MCF 10A (cell line): ENCODE data around the gene CCDC6. TPM values are rescaled to one million over a fixed set of nuclear protein-coding genes. Genes with fewer than 3 reads are reported as not detected.

ENCODE experiments used
- BruUV-seq: library from RNA; stranded (reverse); fragments of 400-500 nt; replicated peaks from 2 replicates; lab custom pipeline; 2021; lab: Mats Ljungman, UMichigan
- CTCF ChIA-PET: fragments of 300-600 bp; sonication (Branson Sonifier 250); formaldehyde crosslinking; extraction: SDS; loops from one replicate; lab custom pipeline; 2021; ENCODE audit warnings: antibody characterized with exemption, inconsistent platforms; lab: Yijun Ruan, JAX
- POLR2A ChIA-PET: fragments of 300-600, 350-650 bp; sonication (Branson Sonifier 250); formaldehyde crosslinking; extraction: SDS; loops from one replicate; lab custom pipeline; 2020; ENCODE audit warnings: antibody characterized with exemption, inconsistent platforms; lab: Yijun Ruan, JAX
- DNase-seq: peaks from one replicate; pipeline ENCODE4 v3.0.0-alpha.2; 2018; ENCODE audit not compliant: unreplicated experiment
- H3K27ac Mint-ChIP-seq: one replicate; pipeline ENCODE4 v1.8.0; 2022; ENCODE audit warnings: mild to moderate bottlenecking, low read depth, mixed read lengths; ENCODE audit not compliant: unreplicated experiment
- H3K27me3 Mint-ChIP-seq: one replicate; pipeline ENCODE4 v1.8.0; 2022; ENCODE audit warnings: mixed read lengths; ENCODE audit not compliant: insufficient read depth, unreplicated experiment
- H3K36me3 Mint-ChIP-seq: one replicate; pipeline ENCODE4 v1.8.0; 2022; ENCODE audit warnings: mild to moderate bottlenecking, moderate library complexity, mixed read lengths; ENCODE audit not compliant: insufficient read depth, unreplicated experiment
- H3K4me1 Mint-ChIP-seq: one replicate; pipeline ENCODE4 v1.8.0; 2022; ENCODE audit warnings: mixed read lengths; ENCODE audit not compliant: insufficient read depth, unreplicated experiment
- H3K4me3 Mint-ChIP-seq: one replicate; pipeline ENCODE4 v1.8.0; 2022; ENCODE audit warnings: mild to moderate bottlenecking, moderate library complexity, mixed read lengths; ENCODE audit not compliant: unreplicated experiment
- H3K9me3 Mint-ChIP-seq: one replicate; pipeline ENCODE4 v1.8.0; 2022; ENCODE audit warnings: mixed read lengths; ENCODE audit not compliant: unreplicated experiment
- intact Hi-C: fragments of 100-400 bp; cut with micrococcal nuclease; formaldehyde crosslinking; loops from 2 replicates; pipeline ENCODE4 v1.14.1; 2022
- total RNA-seq: library from RNA; stranded (reverse); gene quantifications from 2 replicates; pipeline ENCODE4 v1.2.3, GENCODE V29; 2022
- TF ChIP-seq, protein P1 (sequence below): fragments of 200-600 bp; IDR thresholded peaks from one replicate; pipeline ENCODE4 v1.8.0; 2022; ENCODE audit warnings: antibody characterized with exemption, mild to moderate bottlenecking; ENCODE audit not compliant: unreplicated experiment

CCDC6 gene
- total RNA-seq, 1 experiment from 2014 or later, result 66.4 TPM

DNA sequence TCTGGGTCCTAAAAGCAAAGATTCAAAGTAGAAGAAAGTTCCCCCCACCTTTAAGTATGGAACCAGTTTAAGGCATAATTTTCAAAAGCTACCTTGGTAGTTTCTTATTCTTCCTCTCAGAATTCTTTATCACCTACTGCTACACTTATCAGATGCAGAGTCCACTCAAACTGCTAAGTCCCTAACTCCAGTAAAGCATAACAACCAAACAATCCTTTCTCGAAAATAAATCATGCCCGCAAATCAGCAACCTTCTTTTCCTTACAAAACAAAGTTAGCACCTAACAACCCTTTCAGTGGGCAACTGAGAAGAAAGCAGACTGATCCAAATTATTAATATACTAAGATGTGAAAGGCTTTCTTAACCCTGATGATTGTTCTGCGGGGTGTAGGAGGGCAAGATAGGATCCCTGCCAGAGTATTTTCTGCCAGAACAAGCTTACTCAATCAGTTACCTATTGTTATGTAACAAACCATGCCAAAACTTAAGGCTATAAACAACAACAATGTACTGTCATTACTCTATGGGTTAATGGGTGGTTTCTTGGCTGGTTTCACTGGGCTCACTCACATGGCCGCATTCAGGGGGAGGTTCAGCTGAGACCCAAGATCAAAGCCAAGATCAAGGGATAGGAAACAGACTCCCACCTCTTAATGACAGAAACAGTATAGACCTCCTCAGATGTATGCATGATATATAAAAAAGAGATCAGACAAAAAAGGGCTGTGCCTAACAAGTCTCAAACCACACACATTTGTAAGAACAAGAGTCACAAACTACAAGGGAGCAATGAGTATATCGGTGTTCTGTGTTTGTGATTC, 42.0 kb downstream of the CCDC6 start:
- no peaks in the 10 kb centered on the region for H3K27me3 Mint-ChIP-seq
- H3K36me3 Mint-ChIP-seq, result no peaks in the 10 kb centered on the region
- no TSS peak for BruUV-seq
- H3K9me3 Mint-ChIP-seq, result no peaks in the 10 kb centered on the region
- no peak overlapping the region for H3K4me3 Mint-ChIP-seq
- no peak for DNase-seq
- ChIA-PET CTCF (interaction anchor here (0.5 to 6.6 kb wide), 46 partner anchors 9 to 408 kb away, joined by 3 to 127 read pairs (median 5); partner anchors contain the start of gene CCDC6), POLR2A (interaction anchor here (0.6 to 6.1 kb wide), 9 partner anchors 10 to 240 kb away, joined by 3 to 130 read pairs (median 3); partner anchors contain the start of gene CCDC6)
- TF ChIP-seq, protein P1, sequence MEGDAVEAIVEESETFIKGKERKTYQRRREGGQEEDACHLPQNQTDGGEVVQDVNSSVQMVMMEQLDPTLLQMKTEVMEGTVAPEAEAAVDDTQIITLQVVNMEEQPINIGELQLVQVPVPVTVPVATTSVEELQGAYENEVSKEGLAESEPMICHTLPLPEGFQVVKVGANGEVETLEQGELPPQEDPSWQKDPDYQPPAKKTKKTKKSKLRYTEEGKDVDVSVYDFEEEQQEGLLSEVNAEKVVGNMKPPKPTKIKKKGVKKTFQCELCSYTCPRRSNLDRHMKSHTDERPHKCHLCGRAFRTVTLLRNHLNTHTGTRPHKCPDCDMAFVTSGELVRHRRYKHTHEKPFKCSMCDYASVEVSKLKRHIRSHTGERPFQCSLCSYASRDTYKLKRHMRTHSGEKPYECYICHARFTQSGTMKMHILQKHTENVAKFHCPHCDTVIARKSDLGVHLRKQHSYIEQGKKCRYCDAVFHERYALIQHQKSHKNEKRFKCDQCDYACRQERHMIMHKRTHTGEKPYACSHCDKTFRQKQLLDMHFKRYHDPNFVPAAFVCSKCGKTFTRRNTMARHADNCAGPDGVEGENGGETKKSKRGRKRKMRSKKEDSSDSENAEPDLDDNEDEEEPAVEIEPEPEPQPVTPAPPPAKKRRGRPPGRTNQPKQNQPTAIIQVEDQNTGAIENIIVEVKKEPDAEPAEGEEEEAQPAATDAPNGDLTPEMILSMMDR, result no peak
- H3K4me1 Mint-ChIP-seq, result peaks cover 35% of the 10 kb centered on the region
- no peak overlapping the region for H3K27ac Mint-ChIP-seq
- intact Hi-C loops, result no loop called here

DNA sequence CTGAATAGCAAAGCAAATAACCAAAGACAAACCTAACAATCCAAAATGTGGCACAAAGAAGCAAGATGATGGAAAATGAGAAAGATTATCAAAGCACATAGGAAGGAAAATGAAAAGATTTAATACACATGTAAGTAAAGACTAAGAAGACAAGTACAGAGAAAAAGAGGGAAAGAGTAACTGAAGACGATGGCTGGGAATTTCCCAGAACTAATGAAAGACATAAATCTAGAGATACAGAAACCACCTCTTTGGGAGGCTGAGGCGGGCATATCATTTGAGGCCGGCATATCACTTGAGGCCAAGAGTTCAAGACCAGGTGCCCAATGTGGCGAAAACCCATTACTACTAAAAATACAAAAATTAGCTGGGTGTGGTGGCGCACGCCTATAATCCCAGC, 46.8 kb downstream of the CCDC6 start:
- Mint-ChIP-seq H3K36me3 (no peaks in the 10 kb centered on the region), H3K27me3 (no peaks in the 10 kb centered on the region), H3K4me1 (peaks cover 6% of the 10 kb centered on the region), H3K4me3 (no peak overlapping the region), H3K9me3 (no peaks in the 10 kb centered on the region), H3K27ac (no peak overlapping the region)
- no peak for DNase-seq
- ChIA-PET POLR2A (interaction anchor here (1.6 kb wide), 1 partner anchor 14 kb away, joined by 5 read pairs; no protein-coding TSS in a partner anchor), CTCF (interaction anchor here (0.6 to 1.5 kb wide), 2 partner anchors 11 to 234 kb away, joined by 3 to 6 read pairs; no protein-coding TSS in a partner anchor)
- intact Hi-C loops, result no loop called here
- TF ChIP-seq, protein P1, result no peak
- no TSS peak for BruUV-seq

DNA sequence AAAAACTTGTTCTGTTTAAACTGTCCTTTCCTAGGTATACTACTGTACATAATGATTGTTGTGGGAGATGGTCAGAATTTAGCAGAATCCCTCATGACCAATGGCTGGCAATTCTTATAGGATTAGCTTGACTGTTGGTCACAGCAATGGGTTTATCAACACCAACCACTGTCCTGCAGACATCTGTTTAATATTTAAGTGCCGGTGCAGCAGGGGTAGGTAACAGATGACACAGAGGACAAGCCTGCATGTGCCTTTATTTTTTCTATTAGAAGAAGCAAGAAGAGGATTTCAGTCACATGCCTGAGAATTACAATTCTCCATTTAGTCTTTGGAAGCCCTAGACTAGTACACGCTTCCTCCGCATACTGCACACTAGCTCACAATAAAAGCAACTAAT, 48.4 kb downstream of the CCDC6 start:
- TF ChIP-seq, protein P1, result no peak
- Mint-ChIP-seq H3K27ac (no peak overlapping the region), H3K27me3 (no peaks in the 10 kb centered on the region), H3K36me3 (no peaks in the 10 kb centered on the region), H3K4me3 (no peak overlapping the region), H3K9me3 (no peaks in the 10 kb centered on the region), H3K4me1 (no peaks in the 10 kb centered on the region)
- ChIA-PET CTCF (interaction anchor here (0.6 to 1.7 kb wide), 5 partner anchors 9 to 232 kb away, joined by 3 to 6 read pairs (median 4); no protein-coding TSS in a partner anchor), POLR2A (interaction anchor here (0.6 to 1.6 kb wide), 3 partner anchors 15 to 1329 kb away, joined by 3 to 7 read pairs (median 5); no protein-coding TSS in a partner anchor)
- no TSS peak for BruUV-seq
- intact Hi-C loops, result no loop called here
- no peak for DNase-seq

DNA sequence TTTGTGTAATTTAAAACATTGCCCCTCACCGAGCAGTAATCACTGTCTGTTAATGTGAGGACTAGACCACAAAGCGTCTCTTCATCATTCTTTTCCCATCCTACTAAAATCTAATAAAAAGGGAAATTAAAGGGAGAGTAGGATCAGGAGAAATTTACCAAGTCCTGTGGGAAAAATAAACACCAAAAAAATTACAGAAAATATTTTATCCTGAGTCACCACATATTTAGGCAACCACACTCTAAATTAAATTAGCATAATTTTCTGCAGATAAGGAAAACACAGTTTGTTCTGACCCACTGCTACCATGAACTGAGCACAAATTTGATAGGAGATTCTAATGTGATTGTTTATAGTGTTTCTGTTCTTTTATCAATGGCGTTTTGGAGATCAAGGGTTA, 49.3 kb downstream of the CCDC6 start:
- H3K9me3 Mint-ChIP-seq, result no peaks in the 10 kb centered on the region
- BruUV-seq, result no TSS peak
- intact Hi-C loops, result no loop called here
- DNase-seq, result no peak
- TF ChIP-seq, protein P1, result no peak
- H3K36me3 Mint-ChIP-seq, result peaks cover 3% of the 10 kb centered on the region
- ChIA-PET POLR2A (interaction anchor here (1.3 kb wide), 1 partner anchor 26 kb away, joined by 5 read pairs; no protein-coding TSS in a partner anchor), CTCF (interaction anchor here (0.6 to 5.8 kb wide), 3 partner anchors 8 to 26 kb away, joined by 5 to 48 read pairs (median 5); no protein-coding TSS in a partner anchor)
- no peak overlapping the region for H3K27ac Mint-ChIP-seq
- H3K27me3 Mint-ChIP-seq, result no peaks in the 10 kb centered on the region
- H3K4me1 Mint-ChIP-seq, result no peaks in the 10 kb centered on the region
- H3K4me3 Mint-ChIP-seq, result no peak overlapping the region
